Stomach (tissue), 9 donors: ENCODE results near the gene SULF2. TPM values are rescaled to one million over a fixed set of nuclear protein-coding genes. Genes with fewer than 3 reads are reported as not detected.

Source experiments
- DNase-seq, 2 donors: peaks; one replicate each; pipeline versions ENCODE4 v3.0.0 to v3.0.0-alpha.2; 2013 to 2019
- H3K27ac ChIP-seq, 5 donors: fragments of 200-600 bp in 4 of 5; sonication (generic) in 4 of 5; one replicate each; pipeline ENCODE4 v1.5.1; 2013 to 2019; ENCODE audit warnings: mild to moderate bottlenecking in 1 of 5, moderate library complexity in 1 of 5
- H3K27me3 ChIP-seq, 3 donors: fragments of 200-600 bp; sonication (generic); one replicate each; pipeline ENCODE4 v1.5.1; 2017 to 2019; ENCODE audit warnings: mixed run types in 1 of 3
- H3K36me3 ChIP-seq, 4 donors: fragments of 200-600 bp; sonication (generic); 1 replicate in 3 of 4; 2 replicates in 1 of 4; pipeline ENCODE4 v1.5.1; 2016 to 2019
- H3K4me1 ChIP-seq, 4 donors: fragments of 200-600 bp; sonication (generic); one replicate each; pipeline ENCODE4 v1.5.1; 2016 to 2019
- H3K4me3 ChIP-seq, 4 donors: fragments of 200-600 bp; sonication (generic) in 3 of 4; one replicate each; pipeline ENCODE4 v1.5.1; 2016 to 2019; ENCODE audit warnings: mild to moderate bottlenecking in 1 of 4
- H3K9me3 ChIP-seq, 4 donors: fragments of 200-600 bp; sonication (generic); one replicate each; pipeline ENCODE4 v1.5.1; 2016 to 2019
- EP300 ChIP-seq: sonication (generic); formaldehyde crosslinking; IDR thresholded peaks from one replicate; pipeline ENCODE4 v1.6.1; 2017; ENCODE audit warnings: antibody characterized with exemption
- POLR2A ChIP-seq, 4 donors: fragments of 450-650 bp; IDR thresholded peaks; one replicate each; pipeline ENCODE4 v1.6.1; 2016; ENCODE audit warnings: antibody characterized with exemption in 4 of 4, control low read depth in 2 of 4, mild to moderate bottlenecking in 1 of 4, moderate library complexity in 1 of 4
- POLR2AphosphoS5 ChIP-seq, 3 donors: sonication (generic); formaldehyde crosslinking; IDR thresholded peaks; one replicate each; pipeline ENCODE4 v1.6.1; 2016; ENCODE audit warnings: antibody characterized with exemption in 3 of 3
- WGBS, 5 donors: extraction: QIAGEN DNeasy Blood & Tissue Kit in 3 of 5; methylation state at CpG; one replicate each; pipeline versions ENCODE4 v1.1.5 to v1.1.7; 2013 to 2018; 5-methylcytosine and 5-hydroxymethylcytosine counted together
- intact Hi-C: fragments of 100-400 bp; cut with DNase I; formaldehyde crosslinking; loops from one replicate; pipeline ENCODE4 v1.15.1; 2023; ENCODE audit warnings: low total_unique reads
- polyA plus RNA-seq, 3 donors: library from polyadenylated mRNA; stranded (reverse); fragments of 200-250 nt; gene quantifications; one replicate each; pipeline ENCODE4 v1.2.3, GENCODE V29; 2013
- total RNA-seq, 5 donors: library from RNA; depleted of rRNA; stranded (reverse); fragments of >200 nt; gene quantifications; one replicate each; pipeline versions ENCODE4 v1.1.0 to v1.2.3, GENCODE V29; 2014 to 2016
- TF ChIP-seq, protein P1 (sequence below), 7 experiments: fragments of 450-650 bp in 4 of 7; fragments of 200-600 bp in 3 of 7; sonication (generic) in 3 of 7; IDR thresholded peaks; one replicate each; pipeline ENCODE4 v1.5.1; 2016 to 2019; ENCODE audit warnings: antibody characterized with exemption in 7 of 7, control low read depth in 2 of 7, mild to moderate bottlenecking in 1 of 7
- donor health status: healthy with polysubstance abuse.
- donor health status: Bipolar disorder and iron deficiency.
- donor health status: healthy.

Gene SULF2
- total and polyA plus RNA-seq, 8 donors: 9.0 to 226 (median 27.3) TPM

GRCh38 chr20:47783828-47784598 lies 1.3 kb downstream of the SULF2 start:
- Histone ChIP-seq H3K27me3 (peaks cover 0 to 42% (median 0%) of the 10 kb centered on the region in 3 donors), H3K4me1 (peaks cover 19 to 41% (median 30%) of the 10 kb centered on the region in 4 donors), H3K36me3 (no peaks in the 10 kb centered on the region), H3K9me3 (no peaks in the 10 kb centered on the region), H3K27ac (peak overlapping the region in 3 of 5 donors; percentile 74 to 90 (median 90)), H3K4me3 (peak overlapping the region; percentile 62 to 73 (median 68))
- peak in 1 of 2 donors; percentile 30 for DNase-seq
- TF ChIP-seq EP300 (no peak), POLR2A (IDR thresholded peaks at IDR 0.05) (no peak), POLR2AphosphoS5 (IDR thresholded peaks at IDR 0.05) (no peak)
- TF ChIP-seq, protein P1, sequence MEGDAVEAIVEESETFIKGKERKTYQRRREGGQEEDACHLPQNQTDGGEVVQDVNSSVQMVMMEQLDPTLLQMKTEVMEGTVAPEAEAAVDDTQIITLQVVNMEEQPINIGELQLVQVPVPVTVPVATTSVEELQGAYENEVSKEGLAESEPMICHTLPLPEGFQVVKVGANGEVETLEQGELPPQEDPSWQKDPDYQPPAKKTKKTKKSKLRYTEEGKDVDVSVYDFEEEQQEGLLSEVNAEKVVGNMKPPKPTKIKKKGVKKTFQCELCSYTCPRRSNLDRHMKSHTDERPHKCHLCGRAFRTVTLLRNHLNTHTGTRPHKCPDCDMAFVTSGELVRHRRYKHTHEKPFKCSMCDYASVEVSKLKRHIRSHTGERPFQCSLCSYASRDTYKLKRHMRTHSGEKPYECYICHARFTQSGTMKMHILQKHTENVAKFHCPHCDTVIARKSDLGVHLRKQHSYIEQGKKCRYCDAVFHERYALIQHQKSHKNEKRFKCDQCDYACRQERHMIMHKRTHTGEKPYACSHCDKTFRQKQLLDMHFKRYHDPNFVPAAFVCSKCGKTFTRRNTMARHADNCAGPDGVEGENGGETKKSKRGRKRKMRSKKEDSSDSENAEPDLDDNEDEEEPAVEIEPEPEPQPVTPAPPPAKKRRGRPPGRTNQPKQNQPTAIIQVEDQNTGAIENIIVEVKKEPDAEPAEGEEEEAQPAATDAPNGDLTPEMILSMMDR (IDR thresholded peaks at IDR 0.05): no peak
- intact Hi-C loops: loop anchor here (10.0 kb wide), 1 partner anchor 119 kb away; no protein-coding TSS in a partner anchor
- 38 to 48% (median 42%) methylated on average over 23 of the region's 23 CpGs for WGBS, 5 donors

- TF ChIP-seq POLR2AphosphoS5 (IDR thresholded peaks at IDR 0.05) (no peak), EP300 (no peak), POLR2A (IDR thresholded peaks at IDR 0.05) (no peak)
- TF ChIP-seq, protein P1 (IDR thresholded peaks at IDR 0.05): no peak
- WGBS, 5 donors: 68 to 80% (median 73%) methylated on average over 2 of the region's 2 CpGs
- no peak overlapping the region for H3K27ac ChIP-seq
- H3K36me3 ChIP-seq: no peaks in the 10 kb centered on the region
- intact Hi-C loops: loop anchor here (10.0 kb wide), 1 partner anchor 118 kb away; no protein-coding TSS in a partner anchor
- no peak for DNase-seq
- no peak overlapping the region for H3K4me3 ChIP-seq
- H3K9me3 ChIP-seq: no peaks in the 10 kb centered on the region
- peaks cover 0 to 37% (median 0%) of the 10 kb centered on the region in 3 donors for H3K27me3 ChIP-seq
- peaks cover 19 to 44% (median 30%) of the 10 kb centered on the region in 4 donors for H3K4me1 ChIP-seq
Measured at GRCh38 chr20:47782920-47783552, 2.2 kb downstream of the SULF2 start.

DNA sequence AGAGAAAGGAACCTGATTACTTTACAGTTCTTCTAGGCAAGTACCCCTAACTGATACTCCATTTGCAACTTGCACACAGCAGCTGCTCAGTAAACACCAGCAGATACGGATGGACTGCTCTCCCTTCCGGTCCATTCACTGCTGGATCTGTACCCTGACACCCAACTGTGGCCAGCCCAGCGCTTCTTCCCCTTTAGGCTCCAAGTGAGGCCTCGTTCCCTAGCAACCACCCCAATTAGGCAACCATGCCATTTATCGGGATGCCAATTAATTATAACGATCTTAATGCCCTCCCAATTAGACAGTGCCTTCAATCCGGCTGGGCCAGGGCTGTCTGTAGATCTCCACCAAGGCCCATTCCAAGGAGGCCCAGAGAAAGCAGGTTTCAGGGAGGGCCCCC lies 3.2 kb downstream of the SULF2 start:
- Histone ChIP-seq H3K4me3 (no peak overlapping the region), H3K27me3 (peaks cover 0 to 32% (median 0%) of the 10 kb centered on the region in 3 donors), H3K4me1 (peaks cover 19 to 43% (median 30%) of the 10 kb centered on the region in 4 donors), H3K9me3 (no peaks in the 10 kb centered on the region), H3K36me3 (no peaks in the 10 kb centered on the region), H3K27ac (no peak overlapping the region)
- intact Hi-C loops: loop anchor here (10.0 kb wide), 1 partner anchor 117 kb away; no protein-coding TSS in a partner anchor
- 87 to 95% (median 90%) methylated on average over 7 of the region's 7 CpGs for WGBS, 5 donors
- TF ChIP-seq, protein P1 (IDR thresholded peaks at IDR 0.05): no peak
- no peak for TF ChIP-seq POLR2AphosphoS5 (IDR thresholded peaks at IDR 0.05)
- DNase-seq: no peak

DNA sequence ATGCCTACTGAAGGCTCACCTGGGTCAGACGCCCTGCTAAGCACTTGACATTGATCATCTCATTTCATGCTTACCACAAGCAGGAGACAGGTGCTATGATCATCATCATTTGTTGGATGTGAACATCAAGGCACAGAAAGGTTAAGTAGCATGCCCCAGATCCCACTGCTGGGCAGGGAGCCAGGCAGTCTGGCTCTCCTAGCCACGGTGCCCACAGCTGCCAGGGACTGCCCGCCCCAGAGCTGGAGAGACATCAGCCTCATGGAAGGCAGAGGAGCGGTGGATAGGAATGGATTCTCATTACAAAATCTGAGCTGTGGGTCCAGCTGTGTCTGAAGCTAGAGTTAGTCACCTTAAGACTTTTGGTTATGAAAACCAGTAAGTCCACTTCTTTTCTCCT lies 3.6 kb downstream of the SULF2 start:
- no peak overlapping the region for H3K27ac ChIP-seq
- no peak overlapping the region for H3K4me3 ChIP-seq
- H3K4me1 ChIP-seq: peaks cover 19 to 40% (median 27%) of the 10 kb centered on the region in 4 donors
- H3K9me3 ChIP-seq: no peaks in the 10 kb centered on the region
- 73 to 85% (median 75%) methylated on average over 4 of the region's 4 CpGs for WGBS, 5 donors
- no peaks in the 10 kb centered on the region for H3K36me3 ChIP-seq
- DNase-seq: peak in 1 of 2 donors; percentile 38
- intact Hi-C loops: loop anchor here (10.0 kb wide), 1 partner anchor 117 kb away; no protein-coding TSS in a partner anchor
- peaks cover 0 to 28% (median 0%) of the 10 kb centered on the region in 3 donors for H3K27me3 ChIP-seq
- TF ChIP-seq POLR2AphosphoS5 (IDR thresholded peaks at IDR 0.05) (no peak), POLR2A (IDR thresholded peaks at IDR 0.05) (no peak), EP300 (no peak)
- TF ChIP-seq, protein P1 (IDR thresholded peaks at IDR 0.05): no peak
